Trophoblast cell (in vitro differentiated cells and primary cell): ENCODE results near the gene SERPINA7.
"Not testable (repeated sequence)": the region's sequence is repeated elsewhere in the genome, so short reads cannot be mapped to it uniquely, and the experiment has no call there.

ENCODE experiments used
- DNase-seq, 2 donors: peaks; one replicate each; pipeline ENCODE4 v3.0.0-alpha.2; 2016
- H2AFZ ChIP-seq: 2 replicates; pipeline ENCODE4 v1.6.1; 2013; ENCODE audit warnings: low read length, moderate library complexity, mild to moderate bottlenecking; ENCODE audit not compliant: insufficient read depth, poor library complexity
- H2AK5ac ChIP-seq: 2 replicates; pipeline ENCODE4 v1.6.1; 2013; ENCODE audit warnings: mild to moderate bottlenecking, low read length
- H2BK120ac ChIP-seq: 2 replicates; pipeline ENCODE4 v1.6.1; 2013; ENCODE audit warnings: low read length, mild to moderate bottlenecking, moderate library complexity; ENCODE audit not compliant: insufficient read depth, poor library complexity
- H2BK12ac ChIP-seq: 2 replicates; pipeline ENCODE4 v1.6.1; 2013; ENCODE audit warnings: mild to moderate bottlenecking, low read length, moderate library complexity
- H2BK5ac ChIP-seq: 2 replicates; pipeline ENCODE4 v1.6.1; 2013; ENCODE audit warnings: low read length, low read depth, moderate library complexity, mild to moderate bottlenecking; ENCODE audit not compliant: poor library complexity
- H3K14ac ChIP-seq: 2 replicates; pipeline ENCODE4 v1.6.1; 2013; ENCODE audit warnings: mild to moderate bottlenecking, low read length
- H3K18ac ChIP-seq: 2 replicates; pipeline ENCODE4 v1.6.1; 2013; ENCODE audit warnings: mild to moderate bottlenecking, low read length
- H3K23ac ChIP-seq: 2 replicates; pipeline ENCODE4 v1.6.1; 2013; ENCODE audit warnings: low read length
- H3K27ac ChIP-seq: 2 replicates; pipeline ENCODE4 v1.5.1; 2013; ENCODE audit warnings: low read depth, mild to moderate bottlenecking, inconsistent platforms, low read length, moderate library complexity
- H3K27me3 ChIP-seq: 2 replicates; pipeline ENCODE4 v1.6.1; 2013; ENCODE audit warnings: inconsistent platforms, mild to moderate bottlenecking, low read length, moderate library complexity; ENCODE audit not compliant: insufficient read depth
- H3K36me3 ChIP-seq, 2 experiments: 1 replicate in 1 of 2; 2 replicates in 1 of 2; pipeline ENCODE4 v1.6.1; 2013; ENCODE audit warnings: low read length in 2 of 2, mild to moderate bottlenecking in 2 of 2, moderate library complexity in 1 of 2; ENCODE audit not compliant: insufficient read depth in 2 of 2, control insufficient read depth in 1 of 2
- H3K4ac ChIP-seq: 2 replicates; pipeline ENCODE4 v1.6.1; 2013; ENCODE audit warnings: low read depth, mild to moderate bottlenecking, low read length, moderate library complexity
- H3K4me1 ChIP-seq, 2 experiments: 1 replicate in 1 of 2; 2 replicates in 1 of 2; pipeline ENCODE4 v1.6.1; 2013; ENCODE audit warnings: low read length in 2 of 2, mild to moderate bottlenecking in 2 of 2, moderate library complexity in 1 of 2; ENCODE audit not compliant: insufficient read depth in 2 of 2, control insufficient read depth in 1 of 2
- H3K4me2 ChIP-seq: 2 replicates; pipeline ENCODE4 v1.6.1; 2013; ENCODE audit warnings: inconsistent platforms, mild to moderate bottlenecking, low read length, moderate library complexity
- H3K4me3 ChIP-seq: 2 replicates; pipeline ENCODE4 v1.5.1; 2013; ENCODE audit warnings: mild to moderate bottlenecking, low read depth, low read length, inconsistent platforms
- H3K79me1 ChIP-seq: one replicate; pipeline ENCODE4 v1.6.1; 2013; ENCODE audit warnings: low read length
- H3K79me2 ChIP-seq: 2 replicates; pipeline ENCODE4 v1.6.1; 2013; ENCODE audit warnings: low read length, mild to moderate bottlenecking; ENCODE audit not compliant: control insufficient read depth, insufficient read depth, poor library complexity
- H3K9ac ChIP-seq: 2 replicates; pipeline ENCODE4 v1.6.1; 2013; ENCODE audit warnings: mild to moderate bottlenecking, low read length
- H3K9me3 ChIP-seq: 2 replicates; pipeline ENCODE4 v1.6.1; 2013; ENCODE audit warnings: low read depth, mild to moderate bottlenecking, control low read depth, inconsistent platforms, low read length; ENCODE audit not compliant: insufficient read depth
- H4K12ac ChIP-seq: 2 replicates; pipeline ENCODE4 v1.6.1; 2013; ENCODE audit warnings: low read depth, mild to moderate bottlenecking, low read length, moderate library complexity
- H4K8ac ChIP-seq: 2 replicates; pipeline ENCODE4 v1.6.1; 2013; ENCODE audit warnings: low read depth, mild to moderate bottlenecking, low read length, moderate library complexity
- H4K91ac ChIP-seq: one replicate; pipeline ENCODE4 v1.6.1; 2013; ENCODE audit warnings: low read depth, mild to moderate bottlenecking, low read length, moderate library complexity
- WGBS: extraction: QIAGEN DNeasy Blood & Tissue Kit; methylation state at CpG from one replicate; pipeline ENCODE4 v1.1.7; 2013; ENCODE audit warnings: missing lambda C conversion rate; ENCODE audit not compliant: insufficient read length, insufficient coverage; ENCODE audit errors: extremely low coverage; 5-methylcytosine and 5-hydroxymethylcytosine counted together

The SERPINA7 gene

DNA sequence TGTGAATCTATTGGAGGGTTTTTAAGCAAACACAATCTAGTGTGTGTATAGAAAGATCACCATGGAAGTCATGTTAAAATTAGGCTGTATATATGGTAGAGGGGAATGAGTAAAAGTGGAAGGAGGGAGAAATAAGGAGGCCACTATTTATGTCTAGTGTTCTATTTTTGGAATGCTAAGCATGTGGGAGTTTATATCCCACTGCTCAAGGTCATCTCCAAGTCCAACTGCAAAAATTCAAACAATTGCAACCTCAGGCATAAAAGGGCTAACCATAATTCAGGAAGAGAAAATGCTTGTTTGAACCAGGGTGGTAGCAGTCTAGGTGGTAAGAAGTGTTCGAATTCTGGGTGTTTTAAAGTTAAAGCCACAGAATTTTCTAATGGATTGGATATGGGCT, 39.2 kb downstream of the SERPINA7 start:
- Histone ChIP-seq H3K27me3 (no peaks in the 10 kb centered on the region), H3K9ac (no peak overlapping the region), H3K18ac (no peak overlapping the region), H2BK120ac (no peak overlapping the region), H3K9me3 (no peaks in the 10 kb centered on the region), H3K79me1 (no peaks in the 10 kb centered on the region), H4K8ac (no peak overlapping the region), H3K14ac (no peak overlapping the region), H2BK12ac (no peak overlapping the region), H4K91ac (no peak overlapping the region), H3K23ac (no peak overlapping the region), H3K36me3 (no peaks in the 10 kb centered on the region), H4K12ac (no peak overlapping the region), H3K79me2 (no peaks in the 10 kb centered on the region), H2BK5ac (no peak overlapping the region), H3K4me3 (no peak overlapping the region), H2AFZ (no peak overlapping the region), H3K4me2 (no peak overlapping the region), H3K27ac (no peak overlapping the region), H2AK5ac (no peak overlapping the region), H3K4ac (no peak overlapping the region), H3K4me1 (no peaks in the 10 kb centered on the region)
- no CpG with 5 or more reads among the region's 1 CpG for WGBS
- DNase-seq, result peak in 1 of 2 donors; percentile 14

DNA sequence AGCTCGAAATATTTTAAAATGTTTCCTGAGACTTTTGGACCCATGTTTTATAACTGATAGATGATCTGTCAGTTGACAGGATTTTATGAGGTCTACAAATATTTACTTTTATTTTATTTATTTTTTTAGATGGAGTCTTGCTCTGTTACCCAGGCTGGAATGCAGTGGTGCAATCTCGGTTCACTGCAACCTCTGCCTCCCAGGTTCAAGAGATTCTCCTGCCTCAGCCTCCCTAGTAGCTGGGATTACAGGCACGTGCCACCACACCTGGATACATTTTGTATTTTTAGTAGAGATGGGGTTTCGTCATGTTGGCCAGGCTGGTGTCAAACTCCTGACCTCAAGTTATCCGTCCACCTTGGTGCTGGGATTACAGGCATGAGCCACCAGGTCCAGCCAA, 50.0 kb downstream of the SERPINA7 start:
- not testable (repeated sequence) for H3K27ac ChIP-seq, H3K4ac ChIP-seq, H2AK5ac ChIP-seq, H3K9me3 ChIP-seq, H3K9ac ChIP-seq, H3K4me2 ChIP-seq, H3K23ac ChIP-seq, H3K79me1 ChIP-seq, H2BK120ac ChIP-seq, DNase-seq, H2BK5ac ChIP-seq, H4K91ac ChIP-seq, H3K27me3 ChIP-seq, H3K79me2 ChIP-seq, H2AFZ ChIP-seq, H2BK12ac ChIP-seq, H4K8ac ChIP-seq, H3K4me1 ChIP-seq, H3K4me3 ChIP-seq, H3K36me3 ChIP-seq, H3K14ac ChIP-seq, H4K12ac ChIP-seq, H3K18ac ChIP-seq
- no CpG with 5 or more reads among the region's 5 CpGs for WGBS
